HepG2 (cell line): Measurements from ENCODE around the gene SCN8A. TPM values are rescaled to one million over a fixed set of nuclear protein-coding genes. Genes with fewer than 3 reads are reported as not detected.

Source experiments
- ATAC-seq: fragments of 200-7000 bp; cut with Tn5 transposase; 3 replicates; pipeline ENCODE4 v1.9.1; 2020; ENCODE audit warnings: mild to moderate bottlenecking, moderate library complexity
- BruUV-seq: library from RNA; stranded (reverse); fragments of 400-500 nt; replicated peaks from 2 replicates; lab custom pipeline; 2021; lab: Mats Ljungman, UMichigan
- CTCF ChIA-PET: fragments of 300-600 bp; formaldehyde crosslinking; extraction: SDS; loops from one replicate; lab custom pipeline; 2021; ENCODE audit warnings: low total read pairs, inconsistent platforms, low intra/inter-chr PET ratio; lab: Yijun Ruan, JAX
- POLR2A ChIA-PET: fragments of 350-600 bp; sonication (Branson Sonifier 250); formaldehyde crosslinking; loops from one replicate; lab custom pipeline; 2020; ENCODE audit warnings: antibody characterized with exemption, inconsistent platforms; lab: Yijun Ruan, JAX
- DNase-seq: peaks from one replicate; pipeline ENCODE4 v3.0.0-alpha.2; 2015; ENCODE audit warnings: low spot score
- FAIRE-seq: peaks from 3 replicates; lab custom pipeline; 2011; peaks lifted over from hg19 to GRCh38; lab: Jason Lieb, UNC
- H2AFZ ChIP-seq: one replicate; pipeline ENCODE4 v1.6.1; 2011; ENCODE audit warnings: low read length, inconsistent platforms
- H3K27ac ChIP-seq: fragments of 300-600 bp; 3 replicates; pipeline ENCODE4 v1.8.0; 2011; ENCODE audit warnings: mixed run types, mild to moderate bottlenecking, mixed read lengths, low read length, inconsistent platforms; ENCODE audit not compliant: insufficient read depth; ENCODE audit errors: extremely low read length
- H3K27me3 ChIP-seq, 2 experiments: fragments of 200-600 bp in 1 of 2; 2 replicates in 1 of 2; 3 replicates in 1 of 2; pipeline versions ENCODE4 v1.6.0 to v1.8.0; 2011; ENCODE audit warnings: low read length in 2 of 2, mild to moderate bottlenecking in 2 of 2, moderate library complexity in 2 of 2, inconsistent platforms in 1 of 2; ENCODE audit not compliant: insufficient read depth in 2 of 2, control insufficient read depth in 1 of 2
- H3K36me3 ChIP-seq, 2 experiments: fragments of 200-600 bp in 1 of 2; replicated peaks in 1 of 2; 2 replicates in 1 of 2; 3 replicates in 1 of 2; pipeline versions ENCODE4 v1.5.1 to v1.8.0; 2011; ENCODE audit warnings: low read length in 2 of 2, inconsistent platforms in 1 of 2; ENCODE audit not compliant: insufficient read depth in 2 of 2, control insufficient read depth in 1 of 2
- H3K4me1 ChIP-seq: 2 replicates; pipeline ENCODE4 v1.5.1; 2012; ENCODE audit warnings: low read length, inconsistent platforms; ENCODE audit not compliant: insufficient read depth
- H3K4me2 ChIP-seq: 2 replicates; pipeline ENCODE4 v1.6.0; 2011; ENCODE audit warnings: low read depth, low read length, inconsistent platforms
- H3K4me3 ChIP-seq, 3 experiments: fragments of 200-600 bp in 1 of 3; sonication (generic), shearing (Covaris generic) in 1 of 3; replicated peaks in 1 of 3; 2 replicates each; pipeline ENCODE4 v1.5.1; 2011 to 2016; ENCODE audit warnings: low read length in 3 of 3, inconsistent platforms in 2 of 3, low read depth in 2 of 3, mild to moderate bottlenecking in 2 of 3, control low read depth in 1 of 3, mixed read lengths in 1 of 3; ENCODE audit not compliant: insufficient read depth in 1 of 3
- H3K79me2 ChIP-seq: one replicate; pipeline ENCODE4 v1.6.1; 2011; ENCODE audit warnings: low read length, inconsistent platforms; ENCODE audit not compliant: insufficient read depth
- H3K9ac ChIP-seq: 2 replicates; pipeline ENCODE4 v1.6.0; 2011; ENCODE audit warnings: mild to moderate bottlenecking, low read depth, low read length, inconsistent platforms; ENCODE audit not compliant: insufficient read depth
- H3K9me3 ChIP-seq: 2 replicates; pipeline ENCODE4 v1.5.1; 2012; ENCODE audit warnings: mild to moderate bottlenecking, low read length
- H4K20me1 ChIP-seq: 2 replicates; pipeline ENCODE4 v1.6.0; 2011; ENCODE audit warnings: inconsistent platforms, mild to moderate bottlenecking, low read length, moderate library complexity; ENCODE audit not compliant: insufficient read depth
- CTCF ChIP-seq: sonication (generic); formaldehyde crosslinking; IDR thresholded peaks from 2 replicates; pipeline ENCODE4 v1.5.0; 2020; ENCODE audit warnings: mild to moderate bottlenecking, missing genetic modification reagents, moderate library complexity
- JARID2 ChIP-seq: sonication (generic); formaldehyde crosslinking; IDR thresholded peaks from 2 replicates; pipeline ENCODE4 v1.8.1; 2023; ENCODE audit warnings: missing genetic modification reagents, inconsistent platforms; ENCODE audit not compliant: insufficient replicate concordance
- SIN3B ChIP-seq: fragments of 150-350 bp; IDR thresholded peaks from 2 replicates; pipeline ENCODE4 v1.6.1; 2014; ENCODE audit warnings: low read length
- TCF7 ChIP-seq: sonication (generic); IDR thresholded peaks from 2 replicates; pipeline ENCODE4 v1.6.1; 2016; ENCODE audit warnings: antibody characterized with exemption, low read depth
- UBTF ChIP-seq: sonication (generic); formaldehyde crosslinking; IDR thresholded peaks from 2 replicates; pipeline ENCODE4 v1.4.0; 2020; ENCODE audit warnings: mild to moderate bottlenecking, missing genetic modification reagents
- ZNF337 ChIP-seq: sonication (generic); formaldehyde crosslinking; IDR thresholded peaks from 2 replicates; pipeline ENCODE4 v1.5.1; 2020; ENCODE audit warnings: missing genetic modification reagents, low read depth, mild to moderate bottlenecking, borderline replicate concordance
- ZNF446 ChIP-seq: sonication (generic); formaldehyde crosslinking; IDR thresholded peaks from 2 replicates; pipeline ENCODE4 v1.5.0; 2020; ENCODE audit warnings: mild to moderate bottlenecking, missing genetic modification reagents
- ZNF550 ChIP-seq: sonication (generic); formaldehyde crosslinking; IDR thresholded peaks from 2 replicates; pipeline ENCODE4 v1.4.0; 2020; ENCODE audit warnings: mild to moderate bottlenecking, missing genetic modification reagents, borderline replicate concordance
- ZNF7 ChIP-seq: IDR thresholded peaks from 2 replicates; pipeline ENCODE4 v1.6.1; 2016; ENCODE audit warnings: missing biosample characterization, missing genetic modification reagents
- ZNF724P ChIP-seq: sonication (generic); formaldehyde crosslinking; IDR thresholded peaks from 2 replicates; pipeline ENCODE4 v1.8.0; 2022; ENCODE audit warnings: missing genetic modification reagents, borderline replicate concordance
- ZSCAN20 ChIP-seq: sonication (generic); formaldehyde crosslinking; IDR thresholded peaks from 2 replicates; pipeline ENCODE4 v1.4.0; 2020; ENCODE audit warnings: missing genetic modification reagents, mild to moderate bottlenecking, borderline replicate concordance
- WGBS: methylation state at CpG from one replicate; pipeline ENCODE4 v1.1.6; 2017; ENCODE audit warnings: low lambda C conversion rate; 5-methylcytosine and 5-hydroxymethylcytosine counted together
- in situ Hi-C: cut with HindIII; loops from 2 replicates; pipeline ENCODE4 v1.10.0; 2017; ENCODE audit warnings: low pct_unique_long_range_greater_than_20kb; ENCODE audit not compliant: extremely low pct_ligation_motif_present
- intact Hi-C: fragments of 100-400 bp; cut with micrococcal nuclease; formaldehyde crosslinking; loops from one replicate; pipeline ENCODE4 v1.10.0; 2022; ENCODE audit not compliant: unreplicated experiment
- polyA plus RNA-seq, 8 experiments: library from polyadenylated mRNA; depleted of rRNA in 3 of 8; stranded (reverse) in 7 of 8; unstranded in 1 of 8; fragments of >200 nt; fragmentation: Illumina TruSeq in 4 of 8; extraction: Trizol in 4 of 8; gene quantifications; 2 replicates each; pipeline versions ENCODE4 v1.2.1 to v1.2.3, GENCODE V29; 2011 to 2016; ENCODE audit warnings: low read depth in 4 of 8, missing spikeins in 1 of 8, mixed read lengths in 1 of 8; ENCODE audit not compliant: insufficient read depth in 1 of 8
- total RNA-seq, 5 experiments: library from RNA; depleted of rRNA; stranded (reverse); fragments of >200 nt; fragmentation: Illumina TruSeq; extraction: Trizol; gene quantifications; 2 replicates each; pipeline ENCODE4 v1.2.3, GENCODE V29; 2016; ENCODE audit warnings: low read depth in 1 of 5

Gene SCN8A
- total and polyA plus RNA-seq, 2 of the 13 experiments (the other 11 are each of a cell fraction or from before 2014, with no cell fraction given) = 0.57 to 1.4 TPM

- no peaks in the 10 kb centered on the region for H3K79me2 ChIP-seq
- 67% methylated on average over 1 of the region's 1 CpG for WGBS
- ATAC-seq = no peak
Observed at GRCh38 chr12:51760231-51760630, 169.2 kb downstream of the SCN8A start.

More at GRCh38 chr12:51760231-51760630, 169.2 kb downstream of the SCN8A start:
- no peak overlapping the region for H3K9ac ChIP-seq
- H2AFZ ChIP-seq = no peak overlapping the region
- POLR2A ChIA-PET = no interaction called here
- H4K20me1 ChIP-seq = no peaks in the 10 kb centered on the region
- DNase-seq = no peak
- BruUV-seq = no TSS peak
- no peaks in the 10 kb centered on the region for H3K36me3 ChIP-seq
- H3K27me3 ChIP-seq = no peaks in the 10 kb centered on the region
- H3K4me2 ChIP-seq = no peak overlapping the region
- CTCF ChIA-PET = no interaction called here
- TF ChIP-seq CTCF (CRISPR knock-in tag) (no peak), ZSCAN20 (CRISPR knock-in tag) (no peak), JARID2 (CRISPR knock-in tag) (no peak), ZNF724P (no peak), UBTF (CRISPR knock-in tag) (no peak), TCF7 (no peak), ZNF550 (CRISPR knock-in tag) (no peak), ZNF7 (no peak), ZNF446 (CRISPR knock-in tag) (no peak), ZNF337 (no peak), SIN3B (no peak)
- no peak for FAIRE-seq
- intact Hi-C loops (no loop called here), in situ Hi-C loops (no loop called here)
- H3K4me1 ChIP-seq = no peaks in the 10 kb centered on the region
- H3K4me3 ChIP-seq = no peak overlapping the region
- no peak overlapping the region for H3K27ac ChIP-seq
- no peaks in the 10 kb centered on the region for H3K9me3 ChIP-seq
